GM12864 (cell line): ENCODE data around the gene ADCYAP1R1.

Experiments used
- DNase-seq: peaks from one replicate; pipeline ENCODE4 v3.0.0-alpha.2; 2011; ENCODE audit warnings: low read depth
- H3K4me3 ChIP-seq: 2 replicates; pipeline ENCODE4 v1.5.1; 2011; ENCODE audit warnings: mild to moderate bottlenecking, low read depth, low read length, control low read depth
- TF ChIP-seq, protein P1 (sequence below): IDR thresholded peaks from 2 replicates; pipeline ENCODE4 v1.5.1; 2011; ENCODE audit warnings: low read depth, mild to moderate bottlenecking, moderate library complexity, low read length, control low read depth, inconsistent platforms; ENCODE audit errors: missing control alignments

The ADCYAP1R1 gene

DNA sequence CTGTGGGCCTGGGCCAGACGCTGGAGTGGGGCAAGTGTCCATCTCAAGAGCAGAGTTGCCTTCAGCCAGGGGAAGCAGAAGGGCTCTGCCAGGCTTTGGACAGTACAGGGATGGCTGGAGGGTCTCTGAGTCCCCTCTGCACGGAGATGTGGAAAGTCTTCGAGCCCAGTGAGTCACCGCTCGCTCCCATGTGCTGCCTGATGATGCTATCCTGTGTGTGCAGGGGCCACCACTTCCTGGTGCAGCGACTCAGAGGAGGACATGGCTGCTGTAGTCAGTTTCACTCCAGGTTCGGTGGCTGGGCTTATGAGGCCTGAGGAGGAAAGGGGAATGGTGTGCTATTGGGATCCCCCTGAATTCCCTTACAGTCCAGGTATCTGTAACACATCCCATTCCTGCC, 6.0 kb downstream of the ADCYAP1R1 start:
- no peak overlapping the region for H3K4me3 ChIP-seq
- DNase-seq: no peak
- TF ChIP-seq, protein P1, sequence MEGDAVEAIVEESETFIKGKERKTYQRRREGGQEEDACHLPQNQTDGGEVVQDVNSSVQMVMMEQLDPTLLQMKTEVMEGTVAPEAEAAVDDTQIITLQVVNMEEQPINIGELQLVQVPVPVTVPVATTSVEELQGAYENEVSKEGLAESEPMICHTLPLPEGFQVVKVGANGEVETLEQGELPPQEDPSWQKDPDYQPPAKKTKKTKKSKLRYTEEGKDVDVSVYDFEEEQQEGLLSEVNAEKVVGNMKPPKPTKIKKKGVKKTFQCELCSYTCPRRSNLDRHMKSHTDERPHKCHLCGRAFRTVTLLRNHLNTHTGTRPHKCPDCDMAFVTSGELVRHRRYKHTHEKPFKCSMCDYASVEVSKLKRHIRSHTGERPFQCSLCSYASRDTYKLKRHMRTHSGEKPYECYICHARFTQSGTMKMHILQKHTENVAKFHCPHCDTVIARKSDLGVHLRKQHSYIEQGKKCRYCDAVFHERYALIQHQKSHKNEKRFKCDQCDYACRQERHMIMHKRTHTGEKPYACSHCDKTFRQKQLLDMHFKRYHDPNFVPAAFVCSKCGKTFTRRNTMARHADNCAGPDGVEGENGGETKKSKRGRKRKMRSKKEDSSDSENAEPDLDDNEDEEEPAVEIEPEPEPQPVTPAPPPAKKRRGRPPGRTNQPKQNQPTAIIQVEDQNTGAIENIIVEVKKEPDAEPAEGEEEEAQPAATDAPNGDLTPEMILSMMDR: no peak

DNA sequence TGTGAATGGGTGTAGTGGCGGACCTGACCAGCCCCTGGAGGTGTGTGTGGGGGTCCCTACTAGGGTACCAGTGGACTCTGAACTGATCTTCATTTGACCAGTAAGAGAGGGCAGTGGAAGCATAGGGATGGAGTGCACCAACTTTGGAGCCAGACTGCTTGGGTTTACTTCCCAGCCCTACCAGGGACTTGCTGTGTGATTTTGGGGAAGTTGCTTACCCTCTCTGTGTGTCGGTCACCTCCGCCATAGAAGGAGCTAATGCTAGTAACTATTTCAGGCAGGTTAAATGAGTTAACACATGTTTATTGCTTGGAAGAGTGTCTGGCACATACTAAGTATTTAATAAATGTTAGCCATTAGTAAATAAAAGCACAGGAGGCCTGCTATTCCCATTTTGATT, 6.6 kb downstream of the ADCYAP1R1 start:
- DNase-seq: no peak
- TF ChIP-seq, protein P1: no peak
- H3K4me3 ChIP-seq: no peak overlapping the region

DNA sequence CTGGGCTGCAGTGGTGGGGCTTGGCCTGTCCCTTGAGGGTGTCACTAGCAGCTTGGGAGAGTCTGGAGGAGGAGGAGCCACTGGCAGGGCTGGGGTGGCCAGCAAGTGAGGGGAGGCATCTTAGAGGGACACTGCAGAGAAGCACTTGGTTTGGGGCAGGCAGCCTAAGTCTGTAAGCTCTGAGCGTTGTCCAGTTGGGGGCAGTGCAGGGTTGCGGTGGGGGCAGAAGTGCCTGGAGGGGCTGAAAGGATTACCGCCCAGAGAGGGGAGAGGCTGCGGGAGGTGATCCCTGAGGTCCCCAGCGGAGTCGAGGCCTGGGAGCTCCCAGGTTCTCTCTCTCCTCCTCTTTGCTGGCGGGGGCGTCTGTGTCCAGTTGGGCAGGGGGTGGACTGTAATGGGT, 7.4 kb downstream of the ADCYAP1R1 start:
- TF ChIP-seq, protein P1: peak; percentile 3
- DNase-seq: no peak
- H3K4me3 ChIP-seq: no peak overlapping the region

DNA sequence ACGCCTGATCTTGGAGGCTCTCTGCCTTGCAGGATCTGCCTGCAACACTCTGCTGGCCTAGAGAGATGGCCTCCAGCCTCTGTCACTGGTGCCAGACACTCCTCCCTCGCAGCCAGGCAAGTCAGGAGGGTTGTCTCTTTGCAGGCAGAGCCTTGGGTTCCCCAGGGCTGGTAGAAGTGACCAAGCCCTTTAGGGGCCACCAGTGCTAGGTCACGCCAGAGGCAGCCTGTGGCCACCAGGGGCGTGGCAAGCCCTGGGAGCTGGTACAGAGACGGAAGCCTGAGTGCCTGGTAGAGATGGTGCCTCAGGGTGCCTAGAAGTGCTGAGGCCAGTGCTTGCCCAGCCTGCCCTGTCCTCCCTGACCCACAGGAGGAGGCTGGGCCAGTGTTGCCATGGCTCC, 9.1 kb downstream of the ADCYAP1R1 start:
- no peak overlapping the region for H3K4me3 ChIP-seq
- TF ChIP-seq, protein P1: peak; percentile 37
- no peak for DNase-seq

DNA sequence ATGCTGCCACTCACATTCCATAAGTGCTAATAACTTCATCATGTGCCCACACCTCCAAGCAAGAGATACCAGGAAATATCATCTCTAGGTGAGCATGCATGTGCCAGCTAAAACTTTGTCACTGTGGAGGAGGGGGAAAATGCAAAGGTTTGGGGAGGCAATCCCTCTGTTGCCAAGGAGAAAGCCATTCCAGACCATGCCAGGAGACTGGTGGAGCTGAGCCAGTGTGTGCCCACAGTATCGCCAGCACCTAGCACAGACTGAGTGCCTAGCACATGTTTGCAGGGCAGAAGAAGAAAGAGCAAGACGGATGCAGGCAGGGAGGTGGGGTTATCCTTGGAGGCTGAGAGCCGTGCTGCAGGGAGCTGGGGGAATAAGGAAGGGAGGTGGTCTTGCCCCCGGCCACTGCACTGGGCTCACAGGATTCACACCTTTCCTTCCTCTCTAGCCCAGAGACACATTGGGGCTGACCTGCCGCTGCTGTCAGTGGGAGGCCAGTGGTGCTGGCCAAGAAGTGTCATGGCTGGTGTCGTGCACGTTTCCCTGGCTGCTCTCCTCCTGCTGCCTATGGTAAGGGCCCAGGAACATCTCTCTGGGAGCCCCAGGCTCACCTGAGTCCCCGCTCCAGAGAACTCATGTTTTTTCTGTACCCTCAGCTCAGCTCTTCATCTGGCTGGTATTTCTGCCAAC, 10.8 kb downstream of the ADCYAP1R1 start:
- TF ChIP-seq, protein P1: no peak
- H3K4me3 ChIP-seq: no peak overlapping the region
- no peak for DNase-seq

DNA sequence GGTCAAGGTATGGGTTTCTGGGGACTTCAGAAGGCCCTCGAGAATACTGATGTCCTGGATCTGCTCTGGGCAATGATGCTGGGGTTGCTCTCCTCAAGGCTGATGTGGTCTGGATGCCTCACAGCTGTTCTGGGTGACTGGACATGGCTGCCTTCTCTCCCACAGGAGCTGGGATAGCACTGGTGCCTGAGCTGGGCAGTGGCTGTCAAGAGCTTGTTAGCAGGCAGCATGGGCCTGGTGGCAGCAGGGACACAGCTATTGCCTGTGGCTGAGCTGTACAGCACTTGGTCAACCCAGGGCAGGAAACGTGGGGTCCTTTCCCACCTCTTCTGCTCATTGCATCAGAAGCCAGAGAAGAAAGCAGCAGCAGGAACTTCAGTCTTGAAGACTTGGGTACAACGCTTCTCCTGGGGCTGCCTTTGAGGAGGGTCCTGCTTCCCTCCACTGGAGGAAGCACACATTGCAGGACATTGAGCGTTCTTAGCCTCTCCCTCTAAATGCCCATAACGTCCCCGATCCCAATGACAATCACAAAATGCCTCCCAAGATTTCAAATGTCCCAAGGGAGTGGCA, 13.0 kb downstream of the ADCYAP1R1 start:
- DNase-seq: no peak
- no peak overlapping the region for H3K4me3 ChIP-seq
- TF ChIP-seq, protein P1: no peak

DNA sequence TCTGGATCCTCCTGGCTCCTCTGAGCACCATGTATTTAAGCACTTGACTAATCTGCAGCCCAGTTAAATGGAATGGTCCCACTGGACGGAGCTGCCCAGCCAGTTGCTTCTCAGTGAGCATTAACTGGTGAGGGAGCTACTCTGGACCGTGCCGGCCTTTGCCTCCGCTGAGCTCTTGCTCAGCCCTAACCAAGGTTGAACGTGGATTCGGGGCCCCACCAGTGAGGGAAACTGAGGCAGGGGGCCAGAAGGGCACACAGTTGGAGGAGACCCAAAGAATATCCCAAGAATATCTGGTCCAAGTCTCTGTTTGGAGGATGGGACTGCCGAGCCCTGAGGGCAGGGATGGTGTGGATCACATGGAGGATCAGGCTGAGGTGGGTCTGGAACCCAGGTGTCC, 13.7 kb downstream of the ADCYAP1R1 start:
- TF ChIP-seq, protein P1: no peak
- no peak overlapping the region for H3K4me3 ChIP-seq
- DNase-seq: no peak
